Measurements from ENCODE around the gene PCBP1.
"Not testable (repeated sequence)": the region's sequence is repeated elsewhere in the genome, so short reads cannot be mapped to it uniquely, and the experiment has no call there.

PCBP1 gene

GRCh38 chr2:70086838-70087701 is at the start of gene PCBP1:
PCBP1 (plus strand) TSS chr2:70087477; CDS start chr2:70087744, 267 bp downstream.
- peak; percentile 94 to 96 for DNase-seq

GRCh38 chr2:70039366-70039765 is 47.9 kb upstream of the PCBP1 start:
- no peak for DNase-seq

- DNase-seq, result no peak
Observed at GRCh38 chr2:70041663-70042062, 45.6 kb upstream of the PCBP1 start.

- no peak for DNase-seq
Observed at GRCh38 chr2:70042246-70042645, 45.0 kb upstream of the PCBP1 start.

GRCh38 chr2:70043252-70043875 is 43.9 kb upstream of the PCBP1 start:
- DNase-seq, result peak; percentile 78 to 84

- DNase-seq, result peak in 1 of 2 donors; percentile 12
Observed at GRCh38 chr2:70044290-70045040, 42.8 kb upstream of the PCBP1 start.

GRCh38 chr2:70045405-70045804 is 41.9 kb upstream of the PCBP1 start:
- no peak for DNase-seq

GRCh38 chr2:70045932-70046331 is 41.3 kb upstream of the PCBP1 start:
- DNase-seq, result no peak

GRCh38 chr2:70046534-70046933 is 40.7 kb upstream of the PCBP1 start:
- peak in 1 of 2 donors; percentile 39 for DNase-seq

GRCh38 chr2:70047451-70047850 is 39.8 kb upstream of the PCBP1 start:
- no peak for DNase-seq

- DNase-seq, result no peak
Observed at GRCh38 chr2:70049255-70049654, 38.0 kb upstream of the PCBP1 start.

GRCh38 chr2:70050631-70051425 is 36.4 kb upstream of the PCBP1 start:
- DNase-seq, result no peak

- not testable (repeated sequence) for DNase-seq
Observed at GRCh38 chr2:70055259-70055658, 32.0 kb upstream of the PCBP1 start.

- no peak for DNase-seq
Observed at GRCh38 chr2:70061317-70061716, 26.0 kb upstream of the PCBP1 start.

- no peak for DNase-seq
Observed at GRCh38 chr2:70062270-70062669, 25.0 kb upstream of the PCBP1 start.

- DNase-seq, result no peak
Observed at GRCh38 chr2:70068119-70068518, 19.2 kb upstream of the PCBP1 start.

GRCh38 chr2:70069049-70069448 is 18.2 kb upstream of the PCBP1 start:
- DNase-seq, result peak; percentile 84 to 94

GRCh38 chr2:70070542-70071268 is 16.6 kb upstream of the PCBP1 start:
- DNase-seq, result peak; percentile 82 to 90

GRCh38 chr2:70073493-70073892 is 13.8 kb upstream of the PCBP1 start:
- DNase-seq, result no peak

GRCh38 chr2:70078384-70078783 is 8.9 kb upstream of the PCBP1 start:
- DNase-seq, result no peak

- no peak for DNase-seq
Observed at GRCh38 chr2:70080610-70081200, 6.6 kb upstream of the PCBP1 start.

- DNase-seq, result no peak
Observed at GRCh38 chr2:70081221-70081620, 6.1 kb upstream of the PCBP1 start.
